Inferior parietal cortex (tissue), 1 donor: Measurements from ENCODE around the gene TATDN2.

Experiments used
- DNase-seq: peaks from one replicate; pipeline ENCODE4 v3.0.0-alpha.2; 2016; ENCODE audit errors: extremely low spot score

Gene TATDN2, protein sequence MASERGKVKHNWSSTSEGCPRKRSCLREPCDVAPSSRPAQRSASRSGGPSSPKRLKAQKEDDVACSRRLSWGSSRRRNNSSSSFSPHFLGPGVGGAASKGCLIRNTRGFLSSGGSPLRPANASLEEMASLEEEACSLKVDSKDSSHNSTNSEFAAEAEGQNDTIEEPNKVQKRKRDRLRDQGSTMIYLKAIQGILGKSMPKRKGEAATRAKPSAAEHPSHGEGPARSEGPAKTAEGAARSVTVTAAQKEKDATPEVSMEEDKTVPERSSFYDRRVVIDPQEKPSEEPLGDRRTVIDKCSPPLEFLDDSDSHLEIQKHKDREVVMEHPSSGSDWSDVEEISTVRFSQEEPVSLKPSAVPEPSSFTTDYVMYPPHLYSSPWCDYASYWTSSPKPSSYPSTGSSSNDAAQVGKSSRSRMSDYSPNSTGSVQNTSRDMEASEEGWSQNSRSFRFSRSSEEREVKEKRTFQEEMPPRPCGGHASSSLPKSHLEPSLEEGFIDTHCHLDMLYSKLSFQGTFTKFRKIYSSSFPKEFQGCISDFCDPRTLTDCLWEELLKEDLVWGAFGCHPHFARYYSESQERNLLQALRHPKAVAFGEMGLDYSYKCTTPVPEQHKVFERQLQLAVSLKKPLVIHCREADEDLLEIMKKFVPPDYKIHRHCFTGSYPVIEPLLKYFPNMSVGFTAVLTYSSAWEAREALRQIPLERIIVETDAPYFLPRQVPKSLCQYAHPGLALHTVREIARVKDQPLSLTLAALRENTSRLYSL

DNA sequence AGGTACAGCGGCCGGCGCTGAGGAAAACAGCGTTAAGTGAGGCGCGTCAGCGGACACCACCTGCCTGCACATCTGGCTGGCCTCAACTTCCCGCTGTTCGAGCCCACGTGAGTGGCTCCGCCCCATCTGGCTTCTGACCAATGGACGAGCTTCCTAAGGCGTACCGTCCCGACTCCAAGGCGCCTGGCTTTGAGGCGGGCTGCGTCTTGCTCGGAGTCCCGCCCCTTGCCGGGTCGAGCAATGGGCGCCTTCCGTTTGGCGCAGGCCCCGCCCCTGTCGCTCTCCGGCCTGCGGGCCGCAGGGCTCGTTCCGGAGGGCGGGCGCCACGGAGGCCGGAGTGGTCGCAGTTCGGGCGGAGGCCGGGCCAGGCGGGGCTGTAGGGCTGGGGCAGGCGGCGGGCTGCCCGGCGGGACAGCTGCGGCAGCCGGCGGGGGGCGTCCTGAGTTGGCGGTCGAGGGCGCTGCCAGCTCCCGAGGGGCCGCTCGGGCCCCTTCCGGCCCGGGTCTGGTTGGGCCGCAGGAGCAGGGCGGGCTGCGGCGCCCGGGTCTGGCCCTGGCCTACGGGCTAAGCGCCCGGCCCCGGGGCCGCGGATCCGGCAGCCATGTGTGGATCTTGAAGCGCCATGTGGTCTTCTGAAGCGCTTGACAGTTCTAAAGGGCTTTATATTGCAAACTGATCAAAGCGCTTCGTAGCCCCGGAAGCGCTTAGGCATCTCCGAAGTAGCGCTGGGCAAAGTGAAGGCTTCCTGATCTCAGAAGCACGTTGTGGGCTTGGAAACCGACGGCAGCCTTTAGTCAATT, at the start of gene TATDN2:
Gene TATDN2 (plus strand): TSS at position 276 of the 800 bp plus-strand sequence. CDS start 742 bp downstream, outside the sequence.
- peak; percentile 95 for DNase-seq

DNA sequence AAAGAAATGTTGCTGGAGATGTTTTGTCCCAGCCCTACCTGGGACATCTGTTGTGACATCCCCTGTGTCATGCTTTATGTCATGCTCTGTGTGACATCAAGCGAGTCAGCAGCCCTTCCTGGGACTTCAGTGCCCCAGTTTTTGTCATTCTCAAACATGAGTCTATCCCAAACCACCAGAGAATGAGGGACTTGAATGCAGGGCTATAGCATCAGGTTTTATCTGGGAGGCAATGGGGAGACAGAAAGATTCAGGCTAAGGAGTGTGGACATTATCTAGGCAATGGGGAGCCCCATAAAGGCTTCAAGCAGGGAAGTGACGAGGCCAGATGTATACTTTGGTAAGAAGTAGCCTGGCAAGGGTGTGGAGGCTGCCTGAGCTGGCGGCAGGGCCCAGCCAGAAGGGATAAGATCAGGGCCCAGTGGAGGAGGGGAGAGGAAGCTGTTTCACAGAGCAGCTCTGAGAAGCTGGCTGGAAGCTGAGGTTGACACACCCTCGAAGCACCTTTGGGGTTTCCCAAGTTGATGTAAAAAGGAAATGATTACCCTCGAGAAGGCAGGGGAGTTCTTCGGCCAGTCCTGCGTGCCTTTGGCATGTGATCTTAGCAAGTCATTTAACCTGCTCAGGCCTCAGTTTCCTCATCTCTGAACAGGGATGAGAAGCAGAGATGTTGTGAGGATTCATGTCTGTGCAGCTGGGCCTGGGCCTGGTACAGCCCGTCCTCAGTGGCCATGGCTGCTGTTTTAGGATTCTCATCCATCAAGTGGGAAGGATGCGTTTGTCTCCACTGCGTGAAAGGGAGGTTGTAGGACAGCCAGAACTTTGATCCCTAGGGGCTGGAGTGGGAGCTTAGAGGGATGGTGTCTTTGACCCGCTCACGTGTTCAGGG, 49.3 kb upstream of the TATDN2 start:
- no peak for DNase-seq

DNA sequence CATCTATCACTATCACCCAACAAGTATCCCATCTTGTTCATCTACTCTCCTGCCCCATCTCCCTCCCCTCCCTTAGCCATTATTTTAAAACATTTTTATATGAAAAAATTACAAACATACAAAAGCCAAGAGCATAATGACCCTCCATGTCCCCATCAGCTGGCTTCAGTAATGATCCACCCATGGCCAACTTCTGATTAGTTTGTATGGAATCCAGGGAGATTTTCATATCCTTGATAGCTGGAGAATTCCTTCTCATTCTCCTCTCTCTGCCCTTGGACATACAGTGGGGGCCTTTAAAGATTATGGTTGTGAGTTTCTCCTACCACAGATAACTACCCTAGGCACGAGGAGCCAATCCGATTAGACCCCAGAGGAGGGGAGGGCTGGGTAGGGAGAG, 43.3 kb upstream of the TATDN2 start:
- no peak for DNase-seq

DNA sequence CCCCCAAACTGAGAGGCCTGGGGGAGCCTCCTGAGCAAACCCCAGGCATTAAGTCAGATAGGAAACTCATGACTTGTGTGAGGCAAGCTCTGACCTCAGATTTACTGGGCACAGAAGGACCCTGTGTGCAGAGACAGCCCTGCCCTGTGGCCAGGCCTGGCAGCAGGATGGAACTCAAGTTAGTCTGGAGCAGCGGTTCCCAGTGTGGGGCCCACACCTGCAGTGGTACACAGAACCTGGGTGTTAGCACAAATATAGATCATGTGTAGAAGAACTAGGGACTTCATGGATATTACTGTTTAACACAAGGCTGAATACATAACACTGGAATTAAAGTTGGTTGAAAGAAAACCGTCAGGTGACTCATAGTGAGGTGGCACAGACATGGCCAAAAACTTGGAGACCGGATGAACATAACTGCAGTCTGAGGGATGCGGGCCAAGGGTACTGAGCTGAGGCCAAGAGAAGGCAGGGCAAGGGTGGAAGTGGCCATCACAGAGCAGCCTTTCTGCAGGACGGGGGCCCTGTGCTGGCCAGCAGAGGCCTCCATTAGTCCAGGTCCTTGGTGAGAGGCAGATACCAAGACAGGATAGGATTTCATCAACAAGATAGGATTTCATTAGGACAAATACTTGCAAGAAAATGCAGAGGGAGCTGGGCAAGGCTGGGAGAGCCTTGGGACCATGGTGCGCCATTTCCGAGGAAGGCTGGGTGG, 42.7 kb upstream of the TATDN2 start:
- no peak for DNase-seq

DNA sequence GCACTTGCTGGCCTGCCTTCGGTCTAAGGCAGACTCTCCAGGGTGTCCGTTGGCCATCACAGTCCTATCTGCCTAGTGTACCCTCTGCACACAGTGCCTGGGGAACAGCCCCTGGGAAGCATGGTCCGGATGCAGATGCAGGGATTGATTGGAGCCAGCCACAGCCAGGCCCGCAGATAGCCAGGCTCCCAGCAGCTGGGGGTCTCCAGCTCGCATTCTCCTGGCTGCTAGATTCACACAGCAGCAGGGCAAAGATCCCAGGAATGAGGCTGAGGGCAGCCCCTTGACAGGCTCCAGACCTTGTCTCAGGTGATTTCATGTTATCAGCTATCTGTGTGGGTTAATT, 42.1 kb upstream of the TATDN2 start:
- DNase-seq = no peak

DNA sequence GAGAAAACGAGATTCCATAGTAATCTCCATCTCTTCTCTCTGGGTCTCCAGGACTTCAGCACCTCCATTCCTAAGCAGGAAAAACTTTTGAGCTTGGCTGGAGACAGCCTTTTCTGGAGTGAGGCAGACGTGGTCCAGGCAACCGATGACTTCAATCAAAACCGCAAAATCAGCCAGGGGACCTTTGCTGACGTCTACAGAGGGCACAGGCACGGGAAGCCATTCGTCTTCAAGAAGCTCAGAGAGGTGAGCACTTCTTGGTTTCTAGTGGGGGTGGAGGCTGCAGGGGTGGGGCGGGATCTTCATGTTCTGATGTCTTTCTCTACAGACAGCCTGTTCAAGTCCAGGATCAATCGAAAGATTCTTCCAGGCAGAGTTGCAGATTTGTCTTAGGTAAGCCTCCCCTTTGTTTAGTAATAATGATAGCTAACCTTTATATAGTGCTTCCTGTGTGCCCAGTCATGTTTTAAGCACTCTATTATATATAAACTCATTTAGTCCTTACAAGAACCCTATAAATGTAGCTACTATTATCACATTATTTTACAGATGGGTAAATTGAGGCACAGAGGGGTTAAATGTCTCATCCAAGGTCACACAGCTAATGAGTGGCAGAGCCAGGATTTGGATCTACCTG, 35.0 kb upstream of the TATDN2 start:
- no peak for DNase-seq

DNA sequence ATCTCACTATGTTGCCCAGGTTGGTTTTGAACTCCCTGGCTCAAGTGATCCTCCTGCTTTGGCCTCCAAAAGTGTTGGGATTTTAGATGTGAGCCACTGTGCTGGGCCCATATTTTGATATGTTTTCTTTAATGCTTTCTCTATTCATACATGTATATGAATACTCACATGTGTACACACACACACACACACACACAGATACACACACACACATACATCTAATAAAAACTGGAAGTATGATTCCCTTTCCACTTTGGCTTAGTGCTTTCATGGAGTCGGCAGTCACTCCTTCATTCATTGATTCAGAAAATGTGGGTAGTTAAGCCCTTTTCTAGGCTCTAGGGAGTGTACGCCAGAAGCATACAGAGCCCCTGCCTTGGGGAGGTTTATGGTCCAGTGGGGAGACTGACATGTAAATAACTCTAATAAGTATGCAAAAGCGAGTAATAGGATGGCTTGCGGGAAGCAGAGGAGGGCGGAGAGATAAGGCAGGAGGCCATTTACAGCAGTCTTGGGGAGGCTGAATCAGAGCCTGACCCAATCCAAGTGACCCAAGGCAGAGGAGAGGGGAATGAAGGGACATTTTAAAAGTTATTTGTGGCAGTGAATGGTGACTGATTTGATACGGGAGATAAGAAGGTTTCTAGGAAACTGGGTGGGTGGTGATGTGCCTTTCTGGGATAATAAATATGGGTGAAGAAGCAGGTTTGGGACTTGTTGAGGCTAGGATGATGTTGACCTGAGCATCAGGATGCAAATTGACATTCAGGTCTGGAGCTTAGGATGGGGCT, 32.5 kb upstream of the TATDN2 start:
- no peak for DNase-seq

DNA sequence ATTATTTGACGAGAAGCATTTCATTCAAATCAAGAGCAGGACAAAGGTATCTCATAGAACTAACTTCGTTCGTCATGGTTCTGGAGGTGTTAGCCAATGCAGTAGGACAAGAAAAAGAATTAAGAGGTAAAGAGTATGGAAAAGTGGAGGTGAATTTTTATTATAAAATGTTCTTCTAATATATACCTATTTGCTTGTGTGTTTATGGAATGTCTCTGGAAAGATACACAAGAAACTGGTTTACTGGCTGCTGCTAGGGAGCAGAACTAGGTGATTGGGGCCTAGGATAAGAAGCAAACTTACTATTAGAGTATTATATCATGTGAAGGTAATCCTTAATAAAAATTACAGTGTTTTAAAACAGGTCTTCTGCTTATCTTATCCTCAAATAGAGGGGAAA, 30.9 kb upstream of the TATDN2 start:
- DNase-seq = no peak

DNA sequence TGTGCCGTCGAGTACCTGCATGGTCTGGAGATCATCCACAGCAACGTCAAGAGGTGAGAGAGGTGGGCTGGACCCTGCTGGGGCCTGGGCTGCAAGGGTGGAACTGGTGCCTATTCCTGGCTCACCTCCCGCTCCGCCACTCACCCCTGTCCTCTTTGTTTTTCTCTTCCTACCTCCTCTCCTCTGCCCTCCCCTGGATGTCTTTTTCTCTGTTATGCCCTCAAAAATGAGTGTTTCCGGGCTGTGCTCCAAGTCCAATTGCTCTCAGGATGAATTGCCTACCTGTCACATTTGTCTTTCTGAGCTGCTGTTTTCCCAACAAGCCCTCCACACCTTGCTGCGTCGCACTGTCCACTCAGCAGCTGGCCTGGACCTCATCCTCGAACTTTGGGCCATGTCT, 28.5 kb upstream of the TATDN2 start:
- DNase-seq = no peak

DNA sequence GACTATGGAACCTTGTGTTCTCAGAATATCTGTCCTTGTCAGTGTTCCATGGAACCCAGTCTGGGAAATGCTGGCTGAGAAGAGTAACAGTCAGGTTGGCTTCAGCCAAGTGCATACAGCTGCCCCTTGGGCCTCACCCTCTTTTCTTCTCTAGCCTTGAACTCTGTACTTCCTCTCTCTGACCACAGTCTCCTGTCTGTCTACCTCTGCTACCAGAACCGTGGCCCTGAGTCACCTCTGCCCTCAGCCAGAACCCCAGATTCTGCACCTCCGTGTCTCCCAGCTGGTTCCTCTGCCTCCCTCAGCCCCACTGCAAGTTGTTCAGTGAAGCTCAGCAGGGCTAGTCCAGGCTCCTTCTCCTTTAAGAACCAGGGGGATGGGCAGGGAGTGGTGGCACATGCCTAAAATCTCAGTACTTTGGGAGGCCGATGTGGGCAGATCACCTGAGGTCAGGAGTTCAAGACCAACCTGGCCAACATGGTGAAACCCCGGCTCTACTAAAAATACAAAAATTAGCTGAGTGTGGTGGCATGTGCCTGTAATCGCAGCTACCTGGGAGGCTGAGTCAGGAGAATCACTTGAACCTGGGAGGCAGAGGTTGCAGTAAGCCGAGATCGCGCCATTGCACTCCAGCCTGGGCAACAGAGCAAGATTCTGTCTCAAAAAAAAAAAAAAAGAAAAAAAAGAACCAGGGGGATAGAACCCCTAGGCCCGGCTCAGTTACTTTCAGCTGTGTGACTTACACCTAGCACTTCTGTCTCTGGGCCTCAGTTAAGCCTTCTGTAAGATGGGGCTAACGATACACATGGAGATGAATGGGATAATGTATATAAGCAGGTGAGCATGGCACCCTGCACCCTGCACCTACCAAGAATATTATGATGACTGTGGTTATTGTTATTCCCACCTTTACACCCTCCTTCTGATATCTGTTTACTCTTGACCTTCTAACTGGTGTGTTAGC, 24.3 kb upstream of the TATDN2 start:
- no peak for DNase-seq

DNA sequence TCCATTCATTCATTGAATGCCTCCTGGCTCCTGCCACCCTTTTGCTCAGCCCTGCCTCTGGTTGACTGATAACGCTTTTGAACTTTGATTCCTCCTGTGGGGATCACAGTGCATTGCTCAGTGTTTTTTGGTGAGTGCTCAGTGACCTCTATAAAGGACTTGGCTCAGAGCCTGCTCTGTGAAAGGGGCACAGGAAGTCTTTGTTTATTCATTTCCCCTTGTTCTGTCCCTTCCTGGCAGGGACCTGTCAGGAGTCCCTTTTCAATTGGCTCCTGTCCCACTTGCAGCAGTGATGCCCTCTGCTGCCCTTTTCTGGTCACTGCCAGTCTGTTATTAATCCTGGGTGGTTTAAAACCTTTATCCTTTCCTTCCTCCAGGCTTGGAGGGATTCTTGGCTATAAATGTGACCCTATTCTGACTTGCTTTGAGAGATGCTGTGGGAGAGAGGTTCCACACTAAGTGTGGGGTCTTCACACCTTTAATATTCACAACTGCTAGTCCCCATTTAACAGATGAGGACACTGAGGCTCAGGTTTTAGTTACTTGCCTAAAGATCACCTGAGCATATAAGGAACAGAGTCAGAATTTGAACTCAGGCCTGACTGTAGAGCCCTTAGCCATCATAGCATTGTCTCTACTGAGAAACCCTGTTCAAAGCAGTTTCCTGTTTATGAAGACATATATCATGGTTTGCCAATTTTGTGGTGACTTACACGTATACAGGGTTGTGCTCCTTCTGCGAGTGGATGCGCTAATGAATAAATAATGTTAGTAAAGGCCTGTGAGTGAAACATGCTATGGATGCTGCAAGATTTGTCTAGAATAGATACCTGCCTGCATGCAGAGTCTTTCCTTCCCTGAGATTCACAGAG, 23.2 kb upstream of the TATDN2 start:
- peak; percentile 94 for DNase-seq

DNA sequence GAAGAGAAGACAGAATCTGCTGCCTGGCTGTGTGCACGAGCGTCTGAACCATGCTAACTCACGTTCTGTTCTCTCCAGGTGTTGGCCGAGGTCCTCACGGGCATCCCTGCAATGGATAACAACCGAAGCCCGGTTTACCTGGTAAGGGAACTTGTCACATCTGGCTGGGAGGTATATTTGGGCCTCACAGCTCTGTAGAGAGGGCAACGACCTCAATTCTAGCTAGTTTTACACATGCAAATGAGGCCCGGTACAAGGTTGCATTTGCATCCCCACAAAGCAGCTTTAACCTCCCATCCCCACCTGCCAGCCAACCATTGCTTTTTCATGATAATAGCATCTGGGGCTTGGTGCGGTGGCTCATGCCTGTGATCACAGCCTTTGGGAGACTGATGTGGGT, 22.0 kb upstream of the TATDN2 start:
- no peak for DNase-seq

DNA sequence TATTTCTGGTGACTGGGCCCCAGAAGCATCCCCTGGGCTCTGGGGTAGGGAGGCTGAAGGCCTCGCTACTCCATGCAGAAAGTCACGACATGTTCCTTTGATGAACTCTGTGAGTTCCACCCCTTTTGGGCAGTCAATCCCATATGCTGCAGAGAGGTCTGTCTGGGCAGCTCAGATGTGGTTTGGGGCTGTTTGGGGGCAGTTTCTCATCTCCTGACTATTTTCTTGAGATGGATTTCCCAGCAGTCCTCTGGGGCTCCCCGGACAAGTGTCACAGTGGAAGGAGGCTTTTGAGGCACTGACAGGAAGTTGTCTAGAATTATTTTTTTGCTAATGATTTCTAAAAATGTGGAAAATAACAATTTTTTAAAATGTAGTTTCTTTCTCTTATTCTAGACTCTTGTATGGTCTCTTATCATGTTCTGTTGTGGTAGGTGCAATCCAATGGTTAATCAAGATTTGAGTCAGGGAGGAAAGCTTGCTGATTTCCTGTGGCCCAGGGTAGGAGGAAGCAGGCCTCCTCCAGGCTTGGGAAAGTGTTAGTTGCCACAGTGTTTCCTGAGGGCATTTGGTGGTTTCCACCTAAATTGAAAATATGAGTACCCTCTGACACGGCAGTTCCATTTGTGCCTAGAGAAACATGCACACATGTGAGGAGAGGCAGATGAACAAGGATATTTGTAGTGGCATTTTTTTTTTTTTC, 19.9 kb upstream of the TATDN2 start:
- no peak for DNase-seq

DNA sequence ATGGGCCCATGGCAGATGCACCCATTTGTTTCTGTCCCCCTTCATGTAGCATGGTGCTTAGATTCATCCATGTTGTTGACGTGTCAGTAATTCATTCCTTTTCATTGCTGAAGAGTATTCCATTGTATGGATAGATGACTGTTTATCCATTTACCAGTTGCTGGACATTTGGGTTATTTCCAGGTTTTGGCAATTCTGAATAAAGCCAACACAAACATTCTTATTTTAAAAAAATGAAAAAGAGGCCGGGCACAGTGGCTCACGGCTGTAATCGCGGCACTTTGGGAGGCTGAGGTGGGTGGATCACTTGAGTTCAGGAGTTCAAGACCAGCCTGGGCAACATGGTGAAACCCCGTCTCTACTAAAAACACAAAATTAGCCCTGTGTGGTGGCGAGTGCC, 18.7 kb upstream of the TATDN2 start:
- DNase-seq = no peak

DNA sequence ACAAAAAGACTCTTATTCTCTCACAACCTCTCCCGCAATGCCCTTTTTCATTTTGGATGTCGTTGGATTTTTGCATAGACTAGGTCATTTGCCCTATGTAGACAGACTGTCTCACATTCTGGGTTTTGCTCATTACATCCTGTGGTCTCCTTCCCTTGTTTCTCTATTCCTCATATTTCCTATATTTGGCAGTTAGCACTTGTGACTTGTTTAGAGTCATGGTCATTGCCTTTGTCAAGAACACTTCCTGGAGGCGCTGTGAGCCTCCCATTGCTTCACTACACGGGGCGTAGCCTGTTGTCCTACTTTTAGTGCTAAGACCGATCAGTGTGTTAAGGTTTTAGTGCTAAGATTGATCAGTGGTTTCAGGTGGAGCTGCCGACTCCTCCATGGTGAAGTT, 16.1 kb upstream of the TATDN2 start:
- DNase-seq = no peak

DNA sequence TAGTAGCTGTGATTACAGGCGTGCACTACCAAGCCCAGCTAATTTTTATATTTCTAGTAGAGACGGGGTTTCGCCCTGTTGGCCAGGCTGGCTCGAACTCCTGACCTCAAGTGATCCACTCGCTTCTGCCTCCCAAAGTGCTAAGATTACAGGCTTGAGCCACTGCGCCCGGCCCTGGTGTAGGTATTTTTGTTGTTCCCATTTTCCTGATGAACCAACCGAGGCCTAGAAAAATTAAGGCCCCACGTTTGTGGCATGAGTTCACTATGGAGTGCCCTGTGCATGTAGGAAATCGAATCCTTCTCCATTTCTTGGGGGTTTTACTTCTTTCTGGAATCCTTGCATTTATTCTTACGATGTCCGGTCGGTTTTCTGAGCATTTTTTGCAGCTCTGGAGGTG, 14.3 kb upstream of the TATDN2 start:
- no peak for DNase-seq
